ENCODE results near the gene HTN1. TPM values are rescaled to one million over a fixed set of nuclear protein-coding genes. Genes with fewer than 3 reads are reported as not detected.

The HTN1 gene
- total RNA-seq, 1 experiment from 2014 or later, result 127 TPM

Other genes with a start within 250 kb of the HTN1 start
- not detected in 2 replicates for gene SULT1E1, start 190.3 kb upstream of the HTN1 start, total RNA-seq (2014; rRNA removed; shearing (Covaris generic))
- not detected in 2 replicates for gene CSN1S1, start 119.4 kb upstream of the HTN1 start, total RNA-seq (2014; rRNA removed; shearing (Covaris generic))
- not detected in 2 replicates for gene CSN2, start 84.7 kb upstream of the HTN1 start, total RNA-seq (2014; rRNA removed; shearing (Covaris generic))
- gene STATH, start 54.5 kb upstream of the HTN1 start, total RNA-seq (2014; rRNA removed; shearing (Covaris generic)), result 1.1 and 1.6 TPM in 2 replicates
- gene HTN3, start 22.0 kb upstream of the HTN1 start, total RNA-seq (2014; rRNA removed; shearing (Covaris generic)), result 42.2 and 49.0 TPM in 2 replicates
- not detected in 2 replicates for gene PRR27, start 103.8 kb downstream of the HTN1 start, total RNA-seq (2014; rRNA removed; shearing (Covaris generic))
- gene ODAM, start 145.3 kb downstream of the HTN1 start, total RNA-seq (2014; rRNA removed; shearing (Covaris generic)), result not detected in 2 replicates
- not detected in 2 replicates for gene FDCSP, start 175.7 kb downstream of the HTN1 start, total RNA-seq (2014; rRNA removed; shearing (Covaris generic))
- not detected in 2 replicates for gene CSN3, start 192.2 kb downstream of the HTN1 start, total RNA-seq (2014; rRNA removed; shearing (Covaris generic))

Measured in SK-MEL-5 (cell line).